ENCODE measurements around the gene MAGI1. TPM values are rescaled to one million over a fixed set of nuclear protein-coding genes. Genes with fewer than 3 reads are reported as not detected.

MAGI1 gene
- total RNA-seq, 1 donor from 2014 or later, result 21.9 TPM

DNA sequence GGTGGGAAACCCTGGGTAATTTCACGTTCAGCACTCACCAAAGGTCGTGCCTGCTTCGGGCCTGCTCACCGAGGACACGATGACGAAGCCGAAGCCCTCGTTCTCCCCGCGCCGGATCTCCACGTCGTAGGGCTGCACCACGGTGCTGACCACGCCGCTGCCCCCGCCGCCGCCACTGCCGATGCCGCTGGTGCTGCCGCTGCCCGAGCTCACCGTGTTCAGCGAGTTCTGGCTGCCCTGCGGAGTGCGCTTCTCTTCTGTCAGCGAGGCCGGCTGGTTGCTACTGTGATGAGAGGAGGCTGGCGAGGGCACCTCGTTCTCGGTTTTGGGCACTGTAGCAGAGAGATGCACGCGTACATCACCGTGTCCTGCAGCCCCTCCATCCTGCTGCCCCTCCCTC, 659.5 kb downstream of the MAGI1 start:
- H3K36me3 Mint-ChIP-seq (ENCODE audit: unreplicated experiment), result peaks cover 32% of the 10 kb centered on the region

DNA sequence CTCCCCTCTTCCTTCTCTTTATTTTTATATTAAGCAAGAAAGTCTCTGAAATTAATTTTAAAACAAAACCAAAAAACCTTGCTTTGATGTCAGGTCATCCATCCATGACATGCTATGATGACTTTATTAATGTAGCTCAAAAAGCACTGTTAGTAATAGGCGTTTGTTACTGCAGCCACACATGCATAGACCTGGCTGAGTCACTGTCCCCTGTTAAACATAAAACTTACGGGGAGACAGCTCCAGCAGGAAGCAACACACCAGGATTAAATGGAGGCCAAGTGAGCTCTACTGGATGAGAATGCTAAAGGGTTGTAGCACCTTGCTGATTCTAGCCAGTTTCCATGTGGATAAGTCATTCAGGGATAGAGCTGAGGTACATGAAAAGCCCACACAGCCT, 661.1 kb downstream of the MAGI1 start:
- TF ChIP-seq, protein P1, sequence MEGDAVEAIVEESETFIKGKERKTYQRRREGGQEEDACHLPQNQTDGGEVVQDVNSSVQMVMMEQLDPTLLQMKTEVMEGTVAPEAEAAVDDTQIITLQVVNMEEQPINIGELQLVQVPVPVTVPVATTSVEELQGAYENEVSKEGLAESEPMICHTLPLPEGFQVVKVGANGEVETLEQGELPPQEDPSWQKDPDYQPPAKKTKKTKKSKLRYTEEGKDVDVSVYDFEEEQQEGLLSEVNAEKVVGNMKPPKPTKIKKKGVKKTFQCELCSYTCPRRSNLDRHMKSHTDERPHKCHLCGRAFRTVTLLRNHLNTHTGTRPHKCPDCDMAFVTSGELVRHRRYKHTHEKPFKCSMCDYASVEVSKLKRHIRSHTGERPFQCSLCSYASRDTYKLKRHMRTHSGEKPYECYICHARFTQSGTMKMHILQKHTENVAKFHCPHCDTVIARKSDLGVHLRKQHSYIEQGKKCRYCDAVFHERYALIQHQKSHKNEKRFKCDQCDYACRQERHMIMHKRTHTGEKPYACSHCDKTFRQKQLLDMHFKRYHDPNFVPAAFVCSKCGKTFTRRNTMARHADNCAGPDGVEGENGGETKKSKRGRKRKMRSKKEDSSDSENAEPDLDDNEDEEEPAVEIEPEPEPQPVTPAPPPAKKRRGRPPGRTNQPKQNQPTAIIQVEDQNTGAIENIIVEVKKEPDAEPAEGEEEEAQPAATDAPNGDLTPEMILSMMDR (IDR thresholded peaks at IDR 0.05), result no peak
- H3K27me3 Mint-ChIP-seq (ENCODE audit: unreplicated experiment), result no peaks in the 10 kb centered on the region
- H3K4me3 Mint-ChIP-seq (ENCODE audit: unreplicated experiment), result no peak overlapping the region
- no peaks in the 10 kb centered on the region for H3K4me1 Mint-ChIP-seq (ENCODE audit: unreplicated experiment)
- no peak overlapping the region for H3K27ac Mint-ChIP-seq (ENCODE audit: unreplicated experiment)
- peaks cover 27% of the 10 kb centered on the region for H3K36me3 Mint-ChIP-seq (ENCODE audit: unreplicated experiment)
- DNase-seq (ENCODE audit: extremely low spot score, unreplicated experiment), result no peak
- H3K9me3 Mint-ChIP-seq (ENCODE audit: unreplicated experiment), result no peaks in the 10 kb centered on the region

More for the DNA sequence above, 659.5 kb downstream of the MAGI1 start:
- TF ChIP-seq, protein P1 (IDR thresholded peaks at IDR 0.05), result no peak
- Mint-ChIP-seq H3K27ac (ENCODE audit: unreplicated experiment) (no peak overlapping the region), H3K4me1 (ENCODE audit: unreplicated experiment) (no peaks in the 10 kb centered on the region), H3K4me3 (ENCODE audit: unreplicated experiment) (no peak overlapping the region), H3K9me3 (ENCODE audit: unreplicated experiment) (no peaks in the 10 kb centered on the region), H3K27me3 (ENCODE audit: unreplicated experiment) (no peaks in the 10 kb centered on the region)
- DNase-seq (ENCODE audit: extremely low spot score, unreplicated experiment), result no peak

DNA sequence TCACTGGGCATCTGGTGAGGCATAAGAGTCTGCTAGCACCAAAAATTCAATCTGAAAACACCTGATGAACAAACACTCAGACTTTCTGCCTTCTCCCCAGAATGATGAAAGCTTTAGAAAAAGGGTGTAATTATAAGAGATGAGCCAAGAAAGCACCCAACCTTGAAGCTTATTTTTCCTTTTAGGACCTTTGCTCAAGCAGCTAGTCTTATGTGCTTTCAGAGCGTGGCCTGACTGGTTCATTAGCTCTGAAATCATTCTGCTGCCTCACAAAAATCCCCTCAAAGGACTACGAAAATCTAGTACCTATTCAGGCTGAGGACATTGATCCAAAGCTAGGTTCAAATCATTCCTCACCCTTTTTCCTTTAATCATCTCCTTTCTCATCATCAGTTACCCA, 662.3 kb downstream of the MAGI1 start:
- Mint-ChIP-seq H3K4me1 (ENCODE audit: unreplicated experiment) (no peaks in the 10 kb centered on the region), H3K27ac (ENCODE audit: unreplicated experiment) (no peak overlapping the region), H3K36me3 (ENCODE audit: unreplicated experiment) (peaks cover 28% of the 10 kb centered on the region), H3K4me3 (ENCODE audit: unreplicated experiment) (no peak overlapping the region), H3K27me3 (ENCODE audit: unreplicated experiment) (no peaks in the 10 kb centered on the region), H3K9me3 (ENCODE audit: unreplicated experiment) (peaks cover 7% of the 10 kb centered on the region)
- no peak for DNase-seq (ENCODE audit: extremely low spot score, unreplicated experiment)
- TF ChIP-seq, protein P1 (IDR thresholded peaks at IDR 0.05), result no peak

DNA sequence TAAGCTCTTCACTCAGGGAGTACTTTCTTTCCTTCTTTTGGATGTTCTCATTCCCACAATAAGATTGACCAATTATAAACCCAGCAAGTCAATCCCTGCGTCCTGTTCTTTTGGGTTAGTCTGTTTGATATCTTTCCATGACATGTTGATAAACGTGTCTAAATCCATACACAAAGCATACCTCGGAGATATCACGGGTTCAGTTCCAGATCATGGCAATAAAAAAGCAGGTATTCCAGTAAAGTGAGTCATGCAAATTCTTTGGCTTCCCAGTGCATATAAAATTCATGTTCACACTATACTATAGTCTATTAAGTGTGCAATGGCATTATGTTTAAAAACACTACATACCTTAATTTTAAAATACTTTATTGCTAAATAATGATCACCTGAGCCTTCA, 667.7 kb downstream of the MAGI1 start:
- Mint-ChIP-seq H3K4me3 (ENCODE audit: unreplicated experiment) (no peak overlapping the region), H3K36me3 (ENCODE audit: unreplicated experiment) (peaks cover 11% of the 10 kb centered on the region), H3K27me3 (ENCODE audit: unreplicated experiment) (no peaks in the 10 kb centered on the region), H3K27ac (ENCODE audit: unreplicated experiment) (no peak overlapping the region), H3K4me1 (ENCODE audit: unreplicated experiment) (no peaks in the 10 kb centered on the region), H3K9me3 (ENCODE audit: unreplicated experiment) (peaks cover 7% of the 10 kb centered on the region)
- TF ChIP-seq, protein P1 (IDR thresholded peaks at IDR 0.05), result no peak
- DNase-seq (ENCODE audit: extremely low spot score, unreplicated experiment), result no peak

DNA sequence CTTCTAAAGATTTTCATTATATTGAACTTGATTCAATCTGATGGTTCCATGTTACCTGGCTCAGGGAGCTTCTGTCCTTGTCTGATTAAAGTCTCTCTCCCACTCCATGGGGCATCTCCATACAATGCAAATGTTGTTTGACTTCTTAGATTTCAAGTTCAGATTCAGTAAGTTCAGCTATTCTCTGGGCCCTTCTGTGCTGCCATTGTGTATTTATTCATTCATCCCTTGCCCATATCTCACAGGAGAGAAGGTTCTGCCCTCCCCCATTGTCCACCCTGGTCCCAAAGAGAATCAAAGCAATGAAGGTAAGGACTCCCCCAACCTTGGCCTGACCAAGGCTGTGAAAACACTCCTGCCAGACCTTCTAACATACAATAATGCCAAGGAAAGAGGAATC, 669.9 kb downstream of the MAGI1 start:
- H3K27ac Mint-ChIP-seq (ENCODE audit: unreplicated experiment), result no peak overlapping the region
- H3K36me3 Mint-ChIP-seq (ENCODE audit: unreplicated experiment), result peaks cover 9% of the 10 kb centered on the region
- no peak for DNase-seq (ENCODE audit: extremely low spot score, unreplicated experiment)
- H3K4me3 Mint-ChIP-seq (ENCODE audit: unreplicated experiment), result no peak overlapping the region
- no peaks in the 10 kb centered on the region for H3K27me3 Mint-ChIP-seq (ENCODE audit: unreplicated experiment)
- TF ChIP-seq, protein P1 (IDR thresholded peaks at IDR 0.05), result no peak
- no peaks in the 10 kb centered on the region for H3K4me1 Mint-ChIP-seq (ENCODE audit: unreplicated experiment)
- H3K9me3 Mint-ChIP-seq (ENCODE audit: unreplicated experiment), result peaks cover 7% of the 10 kb centered on the region

Data from osteocyte (in vitro differentiated cells).